MM.1S (cell line): ENCODE data around the gene HIPK2.

Experiments
- DNase-seq: peaks from one replicate; pipeline ENCODE4 v3.0.0-alpha.2; 2015
- H2AFZ ChIP-seq: fragments of 300-600 bp; sonication (generic); 2 replicates; pipeline ENCODE4 v1.6.0; 2016; ENCODE audit warnings: antibody characterized with exemption, low read length
- H3F3A ChIP-seq: fragments of 300-600 bp; sonication (generic); 2 replicates; pipeline ENCODE4 v1.6.1; 2016; ENCODE audit warnings: mild to moderate bottlenecking, antibody characterized with exemption, low read length, moderate library complexity, mixed read lengths; ENCODE audit not compliant: insufficient read depth
- H3K27ac ChIP-seq: fragments of 300-600 bp; sonication (generic); 2 replicates; pipeline ENCODE4 v1.5.1; 2016; ENCODE audit warnings: mild to moderate bottlenecking, low read length
- H3K27me3 ChIP-seq: fragments of 300-600 bp; sonication (generic); replicated peaks from 2 replicates; pipeline ENCODE4 v1.6.0; 2016; ENCODE audit warnings: low read length; ENCODE audit not compliant: insufficient read depth
- H3K36me3 ChIP-seq: fragments of 300-600 bp; sonication (generic); replicated peaks from 2 replicates; pipeline ENCODE4 v1.6.1; 2016; ENCODE audit warnings: mild to moderate bottlenecking, low read length, mixed read lengths; ENCODE audit not compliant: insufficient read depth
- H3K4me1 ChIP-seq: fragments of 300-600 bp; sonication (generic); 2 replicates; pipeline ENCODE4 v1.6.1; 2016; ENCODE audit warnings: low read length, mixed read lengths
- H3K4me2 ChIP-seq: fragments of 300-600 bp; sonication (generic); 2 replicates; pipeline ENCODE4 v1.6.0; 2016; ENCODE audit warnings: low read depth, low read length
- H3K4me3 ChIP-seq: fragments of 300-600 bp; sonication (generic); 2 replicates; pipeline ENCODE4 v1.5.1; 2016; ENCODE audit warnings: low read length, mixed read lengths
- H3K79me2 ChIP-seq: fragments of 300-600 bp; sonication (generic); 2 replicates; pipeline ENCODE4 v1.6.1; 2016; ENCODE audit warnings: mixed run types, low read length, mixed read lengths
- H3K9ac ChIP-seq: fragments of 300-600 bp; sonication (generic); 2 replicates; pipeline ENCODE4 v1.6.1; 2016; ENCODE audit warnings: low read length, mixed read lengths
- H3K9me2 ChIP-seq: fragments of 300-600 bp; sonication (generic); replicated peaks from 2 replicates; pipeline ENCODE4 v1.6.1; 2016; ENCODE audit warnings: mild to moderate bottlenecking, low read length, mixed read lengths; ENCODE audit not compliant: insufficient read depth
- H3K9me3 ChIP-seq: fragments of 300-600 bp; sonication (generic); replicated peaks from 2 replicates; pipeline ENCODE4 v1.6.1; 2016; ENCODE audit warnings: mild to moderate bottlenecking, low read length, mixed read lengths; ENCODE audit not compliant: insufficient read depth
- H4K20me1 ChIP-seq: fragments of 300-600 bp; sonication (generic); 2 replicates; pipeline ENCODE4 v1.6.1; 2016; ENCODE audit warnings: mild to moderate bottlenecking, low read length, moderate library complexity, mixed read lengths; ENCODE audit not compliant: insufficient read depth
- EZH2 ChIP-seq: fragments of 300-600 bp; sonication (generic); optimal IDR thresholded peaks from 2 replicates; pipeline ENCODE3; 2017; ENCODE audit warnings: low read depth, mild to moderate bottlenecking, antibody characterized with exemption, low read length, mixed read lengths
- EZH2phosphoT487 ChIP-seq: fragments of 300-600 bp; sonication (generic); IDR thresholded peaks from 2 replicates; pipeline ENCODE4 v1.6.1; 2018; ENCODE audit warnings: antibody characterized with exemption, low read length
- TF ChIP-seq, protein P1 (sequence below): fragments of 300-600 bp; sonication (generic); IDR thresholded peaks from 2 replicates; pipeline ENCODE4 v1.5.1; 2016; ENCODE audit warnings: antibody characterized with exemption, low read length, mixed read lengths

The HIPK2 gene

DNA sequence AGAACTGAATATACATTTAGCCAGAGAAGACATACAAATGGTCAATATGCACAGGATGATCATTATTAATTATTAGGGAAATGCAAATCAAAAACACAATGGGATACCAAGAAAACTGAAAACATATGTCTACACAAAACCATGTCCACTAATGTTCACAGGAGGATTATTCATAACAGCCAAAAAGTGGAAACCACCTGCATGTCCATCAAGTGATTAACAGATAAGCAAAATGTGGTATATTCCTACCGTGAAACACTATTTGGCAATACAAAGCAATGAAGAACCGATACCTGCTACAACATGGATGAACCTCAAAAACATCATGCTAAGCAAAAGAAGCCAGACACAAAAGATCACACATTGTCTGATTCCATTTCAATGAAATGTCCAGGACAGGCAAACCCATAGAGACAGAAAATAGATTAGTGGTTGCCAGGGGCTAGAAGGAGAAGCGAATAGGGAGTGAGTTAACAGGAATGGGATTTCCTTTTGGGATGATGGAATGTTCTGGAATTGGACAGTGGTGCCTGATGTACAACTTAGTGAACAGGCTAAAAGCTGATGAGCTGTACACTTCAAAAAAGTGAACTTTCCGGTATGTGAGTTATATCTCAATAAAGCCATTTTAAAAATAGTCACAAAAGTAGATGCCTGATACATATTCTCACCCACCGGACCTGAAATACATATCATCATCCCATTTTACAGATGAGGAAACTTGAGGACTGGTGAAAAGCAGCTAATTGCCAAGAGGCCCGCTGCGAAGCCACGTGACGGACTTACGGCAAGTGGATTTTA, 33.6 kb downstream of the HIPK2 start:
- Histone ChIP-seq H2AFZ (no peak overlapping the region), H3K4me3 (no peak overlapping the region), H3K36me3 (no peaks in the 10 kb centered on the region), H3K27me3 (no peaks in the 10 kb centered on the region), H3K4me1 (no peaks in the 10 kb centered on the region), H3K9me3 (no peaks in the 10 kb centered on the region), H3K9ac (no peak overlapping the region), H3K27ac (no peak overlapping the region), H4K20me1 (no peaks in the 10 kb centered on the region; the same call in 1 of the 2 replicates), H3K9me2 (no peaks in the 10 kb centered on the region), H3F3A (no peaks in the 10 kb centered on the region), H3K79me2 (peaks cover 96% of the 10 kb centered on the region), H3K4me2 (no peak overlapping the region)
- TF ChIP-seq EZH2 = no peak
- no peak for DNase-seq

DNA sequence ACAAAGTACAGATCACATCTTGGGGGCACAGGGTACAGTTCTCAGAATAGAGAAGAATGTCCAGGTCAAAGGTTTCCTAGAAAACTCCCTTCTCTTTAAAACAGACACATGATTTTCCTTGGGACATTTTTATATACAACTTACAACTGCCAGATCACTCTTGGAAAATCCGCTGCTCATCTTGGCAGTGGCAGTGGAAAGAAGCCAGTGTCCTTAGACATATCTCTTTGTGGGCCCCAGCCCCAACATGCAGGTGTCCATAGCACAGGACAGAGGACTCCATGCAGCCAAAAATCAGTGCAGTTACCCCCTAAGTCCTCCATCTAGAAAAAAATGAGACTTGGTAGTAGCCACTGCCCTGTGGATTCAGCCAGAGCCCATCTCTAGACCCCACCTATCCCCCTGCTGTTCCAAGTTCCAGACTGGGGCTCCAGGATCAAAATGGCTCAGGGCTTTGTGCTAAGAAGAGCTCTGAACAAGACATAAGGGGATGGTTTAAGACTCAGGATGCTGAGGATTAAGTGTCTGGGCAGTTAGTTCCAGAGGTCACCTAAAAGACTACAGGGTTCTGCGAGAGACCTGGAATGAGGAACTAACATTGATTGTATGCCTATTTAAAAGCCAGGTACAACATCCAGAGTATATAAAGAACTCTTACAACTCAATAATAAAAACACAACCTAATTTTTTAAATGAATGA, 34.4 kb downstream of the HIPK2 start:
- Histone ChIP-seq H3K4me3 (no peak overlapping the region), H3K4me1 (no peaks in the 10 kb centered on the region), H3F3A (no peaks in the 10 kb centered on the region), H3K27me3 (no peaks in the 10 kb centered on the region), H3K36me3 (no peaks in the 10 kb centered on the region), H3K79me2 (peaks cover 96% of the 10 kb centered on the region), H2AFZ (no peak overlapping the region), H3K9me3 (no peaks in the 10 kb centered on the region), H3K9ac (no peak overlapping the region), H3K4me2 (no peak overlapping the region), H3K27ac (no peak overlapping the region), H3K9me2 (no peaks in the 10 kb centered on the region), H4K20me1 (no peaks in the 10 kb centered on the region; the same call in 1 of the 2 replicates)
- no peak for DNase-seq
- TF ChIP-seq, protein P1, sequence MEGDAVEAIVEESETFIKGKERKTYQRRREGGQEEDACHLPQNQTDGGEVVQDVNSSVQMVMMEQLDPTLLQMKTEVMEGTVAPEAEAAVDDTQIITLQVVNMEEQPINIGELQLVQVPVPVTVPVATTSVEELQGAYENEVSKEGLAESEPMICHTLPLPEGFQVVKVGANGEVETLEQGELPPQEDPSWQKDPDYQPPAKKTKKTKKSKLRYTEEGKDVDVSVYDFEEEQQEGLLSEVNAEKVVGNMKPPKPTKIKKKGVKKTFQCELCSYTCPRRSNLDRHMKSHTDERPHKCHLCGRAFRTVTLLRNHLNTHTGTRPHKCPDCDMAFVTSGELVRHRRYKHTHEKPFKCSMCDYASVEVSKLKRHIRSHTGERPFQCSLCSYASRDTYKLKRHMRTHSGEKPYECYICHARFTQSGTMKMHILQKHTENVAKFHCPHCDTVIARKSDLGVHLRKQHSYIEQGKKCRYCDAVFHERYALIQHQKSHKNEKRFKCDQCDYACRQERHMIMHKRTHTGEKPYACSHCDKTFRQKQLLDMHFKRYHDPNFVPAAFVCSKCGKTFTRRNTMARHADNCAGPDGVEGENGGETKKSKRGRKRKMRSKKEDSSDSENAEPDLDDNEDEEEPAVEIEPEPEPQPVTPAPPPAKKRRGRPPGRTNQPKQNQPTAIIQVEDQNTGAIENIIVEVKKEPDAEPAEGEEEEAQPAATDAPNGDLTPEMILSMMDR = no peak
- no peak for TF ChIP-seq EZH2
- no peak for TF ChIP-seq EZH2phosphoT487

DNA sequence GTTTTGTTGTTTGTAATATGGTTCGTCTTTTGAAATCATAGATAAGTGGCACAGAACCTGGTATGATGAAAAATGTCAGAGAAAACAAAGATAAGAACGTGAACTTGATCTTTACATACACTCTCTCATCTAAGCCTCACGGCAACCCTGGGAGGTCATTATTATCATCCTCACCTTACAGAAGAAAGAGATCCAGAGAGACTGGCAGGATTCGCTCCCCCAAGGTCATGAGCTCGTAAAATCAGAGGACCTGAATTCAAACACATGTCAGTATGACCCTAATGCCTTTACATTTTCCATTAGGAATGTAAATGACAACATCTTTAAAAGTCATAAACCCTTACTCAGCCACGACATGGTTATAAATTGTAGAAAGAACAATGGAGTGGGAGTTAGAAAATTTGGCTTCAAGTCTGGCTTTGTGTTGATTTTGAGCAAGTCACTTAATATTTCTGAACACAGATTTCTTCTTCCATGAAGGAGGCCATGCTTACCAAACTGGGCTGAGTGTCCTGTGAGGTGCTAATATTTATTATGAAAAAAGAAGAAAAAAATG, 35.9 kb downstream of the HIPK2 start:
- DNase-seq = no peak
- Histone ChIP-seq H3K9me2 (no peaks in the 10 kb centered on the region), H3K79me2 (peaks cover 96% of the 10 kb centered on the region), H3K36me3 (no peaks in the 10 kb centered on the region), H3K27ac (no peak overlapping the region), H3K9me3 (no peaks in the 10 kb centered on the region), H2AFZ (no peak overlapping the region), H4K20me1 (no peaks in the 10 kb centered on the region; the same call in 1 of the 2 replicates), H3K4me3 (no peak overlapping the region), H3K4me1 (no peaks in the 10 kb centered on the region), H3F3A (no peaks in the 10 kb centered on the region), H3K4me2 (no peak overlapping the region), H3K27me3 (no peaks in the 10 kb centered on the region), H3K9ac (no peak overlapping the region)
- TF ChIP-seq EZH2phosphoT487 = no peak
- TF ChIP-seq, protein P1 = no peak
- TF ChIP-seq EZH2 = no peak
